IPS-18c (cell line): ENCODE data around the gene KCNH2.
A peak's percentile ranks its signal among the peaks of the same experiment; 100 is the strongest.

Source experiments
- H3K4me3 ChIP-seq: 2 replicates; pipeline ENCODE4 v1.7.0; 2013; ENCODE audit warnings: low read depth, mild to moderate bottlenecking, low read length, moderate library complexity; ENCODE audit not compliant: insufficient read depth
- H3K9me3 ChIP-seq: one replicate; pipeline ENCODE4 v1.6.1; 2013; ENCODE audit warnings: mild to moderate bottlenecking, low read length, moderate library complexity; ENCODE audit not compliant: control insufficient read depth, insufficient read depth

Gene KCNH2

DNA sequence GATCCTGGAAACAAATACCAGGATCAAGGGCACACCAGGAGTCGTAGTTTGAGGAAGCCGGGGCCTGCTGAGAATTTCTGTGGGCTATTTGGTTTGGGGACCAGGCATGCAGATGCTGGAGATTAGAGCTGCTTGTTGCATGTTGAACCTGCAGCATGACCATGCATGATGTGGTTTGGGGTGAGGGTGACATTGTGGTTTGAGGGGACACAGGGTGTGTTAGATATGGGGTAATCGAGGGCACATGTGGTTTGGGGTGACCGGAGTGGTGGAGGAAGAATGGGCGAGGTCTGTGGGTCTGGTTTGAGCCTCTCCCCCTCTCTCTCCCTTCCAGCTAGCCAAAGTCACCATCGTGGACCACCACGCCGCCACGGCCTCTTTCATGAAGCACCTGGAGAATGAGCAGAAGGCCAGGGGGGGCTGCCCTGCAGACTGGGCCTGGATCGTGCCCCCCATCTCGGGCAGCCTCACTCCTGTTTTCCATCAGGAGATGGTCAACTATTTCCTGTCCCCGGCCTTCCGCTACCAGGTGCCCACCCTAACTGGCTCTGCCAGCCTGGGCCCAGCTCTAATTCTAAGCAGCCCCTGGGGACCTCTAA lies 22.9 kb upstream of the KCNH2 start:
- no peak overlapping the region for H3K4me3 ChIP-seq

DNA sequence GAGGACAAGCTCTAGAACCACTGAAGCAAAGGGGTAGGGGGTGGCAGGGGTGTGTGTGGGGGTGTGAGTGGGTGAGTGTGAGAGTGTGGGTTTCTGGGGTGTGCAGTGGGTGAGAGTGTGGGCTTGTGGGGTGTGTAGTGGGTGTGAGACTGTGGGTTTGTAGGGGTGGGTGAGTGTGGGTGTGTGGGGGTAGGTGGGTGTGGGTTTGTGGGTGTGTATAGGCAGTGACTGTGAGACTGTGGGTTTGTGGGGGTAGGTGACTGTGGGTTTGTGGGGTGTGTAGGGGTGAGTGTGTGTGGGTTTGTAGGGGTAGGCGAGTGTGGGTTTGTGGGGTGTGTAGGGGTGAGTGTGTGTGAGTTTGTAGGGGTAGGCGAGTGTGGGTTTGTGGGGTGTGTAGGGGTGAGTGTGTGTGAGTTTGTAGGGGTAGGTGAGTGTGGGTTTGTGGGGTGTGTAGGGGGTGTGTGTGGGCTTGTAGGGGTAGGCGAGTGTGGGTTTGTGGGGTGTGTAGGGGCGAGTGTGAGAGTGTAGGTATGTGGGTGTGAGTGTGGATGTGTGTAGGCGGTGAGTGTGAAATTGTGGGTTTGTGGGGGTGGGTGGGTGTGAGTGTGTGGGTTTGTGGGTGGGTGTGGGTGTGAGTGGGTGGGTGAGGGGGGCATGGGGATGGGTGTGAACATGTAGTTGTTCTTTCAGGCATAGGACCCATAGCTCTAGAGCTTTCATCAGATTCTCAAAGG lies 21.5 kb upstream of the KCNH2 start:
- Histone ChIP-seq H3K4me3 (no peak overlapping the region), H3K9me3 (no peaks in the 10 kb centered on the region)

More for the DNA sequence above, 22.9 kb upstream of the KCNH2 start:
- no peaks in the 10 kb centered on the region for H3K9me3 ChIP-seq

DNA sequence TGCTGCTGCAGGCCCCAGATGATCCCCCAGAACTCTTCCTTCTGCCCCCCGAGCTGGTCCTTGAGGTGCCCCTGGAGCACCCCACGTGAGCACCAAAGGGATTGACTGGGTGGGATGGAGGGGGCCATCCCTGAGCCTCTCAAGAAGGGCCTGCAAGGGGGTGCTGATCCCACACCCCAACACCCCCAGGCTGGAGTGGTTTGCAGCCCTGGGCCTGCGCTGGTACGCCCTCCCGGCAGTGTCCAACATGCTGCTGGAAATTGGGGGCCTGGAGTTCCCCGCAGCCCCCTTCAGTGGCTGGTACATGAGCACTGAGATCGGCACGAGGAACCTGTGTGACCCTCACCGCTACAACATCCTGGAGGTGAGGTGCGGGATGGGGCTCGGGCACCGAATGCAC lies 20.9 kb upstream of the KCNH2 start:
- Histone ChIP-seq H3K9me3 (no peaks in the 10 kb centered on the region), H3K4me3 (no peak overlapping the region)

DNA sequence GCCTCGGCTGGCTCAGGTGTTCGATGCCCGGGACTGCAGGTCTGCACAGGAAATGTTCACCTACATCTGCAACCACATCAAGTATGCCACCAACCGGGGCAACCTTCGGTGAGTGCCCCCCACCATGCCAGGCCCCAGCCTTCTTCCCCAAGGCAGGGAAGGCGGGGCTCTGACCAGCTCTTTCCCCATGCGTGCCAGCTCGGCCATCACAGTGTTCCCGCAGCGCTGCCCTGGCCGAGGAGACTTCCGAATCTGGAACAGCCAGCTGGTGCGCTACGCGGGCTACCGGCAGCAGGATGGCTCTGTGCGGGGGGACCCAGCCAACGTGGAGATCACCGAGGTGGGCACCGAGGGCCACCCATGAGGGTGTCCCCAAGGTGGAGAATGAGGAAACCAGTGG lies 20.2 kb upstream of the KCNH2 start:
- Histone ChIP-seq H3K4me3 (no peak overlapping the region), H3K9me3 (no peaks in the 10 kb centered on the region)

DNA sequence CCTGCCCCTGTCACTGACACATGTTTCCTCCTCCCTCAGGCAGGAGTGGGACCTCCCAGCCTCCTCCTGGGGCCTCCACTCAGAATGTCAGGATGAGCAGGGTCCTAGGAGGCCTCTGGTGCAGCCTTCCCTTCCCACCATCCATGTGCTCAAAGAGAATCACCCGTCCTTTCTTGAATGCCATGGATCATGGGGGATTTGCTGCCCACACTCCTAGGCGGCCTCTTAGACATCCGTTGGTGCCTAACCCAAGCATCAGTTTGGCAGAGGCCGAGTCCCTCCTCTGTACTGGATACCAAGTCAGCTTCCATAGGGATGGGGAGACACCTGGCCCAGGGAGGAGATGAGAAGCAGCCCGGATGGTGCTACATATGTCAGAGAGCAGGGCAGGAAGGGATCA lies 19.7 kb upstream of the KCNH2 start:
- no peaks in the 10 kb centered on the region for H3K9me3 ChIP-seq
- H3K4me3 ChIP-seq, result no peak overlapping the region

DNA sequence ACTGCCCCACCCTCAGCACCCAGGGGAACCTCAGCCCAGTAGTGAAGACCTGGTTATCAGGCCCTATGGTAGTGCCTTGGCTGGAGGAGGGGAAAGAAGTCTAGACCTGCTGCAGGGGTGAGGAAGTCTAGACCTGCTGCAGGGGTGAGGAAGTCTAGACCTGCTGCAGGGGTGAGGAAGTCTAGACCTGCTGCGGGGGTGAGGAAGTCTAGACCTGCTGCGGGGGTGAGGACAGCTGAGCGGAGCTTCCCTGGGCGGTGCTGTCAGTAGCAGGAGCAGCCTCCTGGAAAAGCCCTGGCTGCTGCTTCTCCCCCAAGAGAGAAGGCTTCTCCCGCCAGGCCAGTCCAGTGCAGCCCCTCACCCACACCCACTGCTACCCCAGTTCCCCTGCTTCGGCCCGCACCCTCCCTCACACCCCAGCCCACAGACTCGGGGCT lies 19.0 kb upstream of the KCNH2 start:
- Histone ChIP-seq H3K9me3 (no peaks in the 10 kb centered on the region), H3K4me3 (no peak overlapping the region)

DNA sequence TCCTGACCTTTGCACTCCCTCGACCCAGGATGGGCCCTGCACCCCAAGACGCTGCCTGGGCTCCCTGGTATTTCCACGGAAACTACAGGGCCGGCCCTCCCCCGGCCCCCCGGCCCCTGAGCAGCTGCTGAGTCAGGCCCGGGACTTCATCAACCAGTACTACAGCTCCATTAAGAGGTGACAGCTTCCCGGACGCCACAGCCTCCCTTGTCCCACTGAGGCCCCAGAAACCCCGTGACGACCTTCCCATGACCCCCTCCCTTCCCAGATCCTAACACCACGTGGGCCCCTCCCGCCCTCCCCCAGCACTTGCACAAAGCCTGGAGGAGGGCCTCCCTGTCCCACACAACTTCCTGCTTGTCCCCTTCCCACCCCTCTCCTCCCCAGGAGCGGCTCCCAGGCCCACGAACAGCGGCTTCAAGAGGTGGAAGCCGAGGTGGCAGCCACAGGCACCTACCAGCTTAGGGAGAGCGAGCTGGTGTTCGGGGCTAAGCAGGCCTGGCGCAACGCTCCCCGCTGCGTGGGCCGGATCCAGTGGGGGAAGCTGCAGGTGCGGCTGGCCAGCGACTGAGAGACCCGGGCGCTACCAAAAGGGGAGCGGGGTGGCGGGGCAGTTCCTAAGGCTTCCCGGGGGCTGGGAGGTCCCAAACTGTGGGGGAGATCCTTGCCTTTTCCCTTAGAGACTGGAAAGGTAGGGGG lies 18.4 kb upstream of the KCNH2 start:
- no peak overlapping the region for H3K4me3 ChIP-seq
- H3K9me3 ChIP-seq, result no peaks in the 10 kb centered on the region

DNA sequence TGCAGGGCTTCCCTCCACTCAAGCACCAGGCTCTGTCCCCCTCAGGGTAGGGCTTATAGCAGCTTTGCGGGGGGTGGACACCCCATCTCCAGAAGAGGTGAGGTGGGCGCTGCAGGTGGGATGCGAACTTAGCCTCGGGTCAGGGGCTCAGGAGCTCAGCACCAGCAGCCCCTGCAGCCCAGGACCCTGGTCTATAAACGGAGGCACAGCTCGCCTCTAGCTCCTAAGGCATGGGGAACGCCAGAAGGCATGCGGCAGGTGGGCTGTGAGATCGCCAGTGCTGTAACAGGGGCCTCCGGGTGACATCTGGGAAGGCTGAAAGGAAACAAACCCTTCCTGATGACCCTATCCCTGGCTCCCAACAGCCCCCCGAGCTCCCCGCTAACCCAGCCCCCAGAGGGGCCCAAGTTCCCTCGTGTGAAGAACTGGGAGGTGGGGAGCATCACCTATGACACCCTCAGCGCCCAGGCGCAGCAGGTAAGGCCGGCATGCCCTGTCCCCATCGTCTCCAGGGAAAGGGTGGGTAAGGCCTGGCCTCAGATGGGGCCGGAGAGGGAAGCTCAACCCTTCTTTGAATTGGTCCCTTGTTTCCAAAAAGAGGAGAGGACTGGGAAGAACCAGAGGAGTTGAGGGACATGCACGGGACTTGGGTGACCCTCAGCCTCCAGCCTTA lies 16.9 kb upstream of the KCNH2 start:
- no peak overlapping the region for H3K4me3 ChIP-seq
- H3K9me3 ChIP-seq, result peaks cover 3% of the 10 kb centered on the region

DNA sequence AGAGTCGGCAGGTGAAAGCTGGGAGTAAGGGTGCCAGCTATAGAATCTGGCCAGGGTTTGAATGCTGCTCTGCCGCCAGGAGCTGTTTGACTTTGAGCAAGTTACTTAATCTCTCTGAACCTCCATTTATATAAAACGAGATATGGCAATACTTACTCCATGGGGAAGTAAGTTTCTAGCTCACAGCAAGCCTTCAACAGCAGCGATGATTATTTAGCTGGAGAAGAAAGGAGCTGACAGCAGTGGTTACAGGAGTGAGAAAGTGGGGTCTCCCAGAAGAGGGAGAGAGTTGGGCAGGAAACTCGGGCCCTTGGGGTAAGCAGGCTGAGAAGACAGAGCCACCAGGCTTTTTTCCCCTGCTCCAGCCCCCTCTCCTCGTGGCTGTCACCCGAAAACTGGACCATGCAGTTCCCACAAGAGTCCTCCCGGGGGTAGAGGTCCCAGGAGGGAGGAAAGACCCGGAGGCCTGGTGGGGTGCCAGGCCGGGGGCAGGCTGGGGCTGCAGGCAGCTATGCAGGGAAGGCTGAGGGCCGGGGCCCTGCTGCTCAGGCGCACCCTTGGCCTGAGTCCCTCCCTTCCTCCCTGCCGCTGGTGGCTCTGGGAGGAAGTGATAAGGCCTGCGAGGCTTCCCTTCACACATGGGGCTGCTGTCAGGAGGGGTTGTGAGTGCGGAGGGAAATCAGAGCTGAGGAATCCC lies 16.2 kb upstream of the KCNH2 start:
- Histone ChIP-seq H3K4me3 (no peak overlapping the region), H3K9me3 (peaks cover 5% of the 10 kb centered on the region)

DNA sequence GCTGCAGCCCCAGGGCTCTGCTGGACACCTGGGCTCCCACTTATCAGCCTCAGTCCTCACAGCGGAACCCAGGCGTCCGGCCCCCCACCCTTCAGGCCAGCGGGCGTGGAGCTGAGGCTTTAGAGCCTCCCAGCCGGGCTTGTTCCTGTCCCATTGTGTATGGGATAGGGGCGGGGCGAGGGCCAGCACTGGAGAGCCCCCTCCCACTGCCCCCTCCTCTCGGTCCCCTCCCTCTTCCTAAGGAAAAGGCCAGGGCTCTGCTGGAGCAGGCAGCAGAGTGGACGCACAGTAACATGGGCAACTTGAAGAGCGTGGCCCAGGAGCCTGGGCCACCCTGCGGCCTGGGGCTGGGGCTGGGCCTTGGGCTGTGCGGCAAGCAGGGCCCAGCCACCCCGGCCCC lies 15.4 kb upstream of the KCNH2 start:
- H3K4me3 ChIP-seq, result no peak overlapping the region
- H3K9me3 ChIP-seq, result peaks cover 5% of the 10 kb centered on the region

DNA sequence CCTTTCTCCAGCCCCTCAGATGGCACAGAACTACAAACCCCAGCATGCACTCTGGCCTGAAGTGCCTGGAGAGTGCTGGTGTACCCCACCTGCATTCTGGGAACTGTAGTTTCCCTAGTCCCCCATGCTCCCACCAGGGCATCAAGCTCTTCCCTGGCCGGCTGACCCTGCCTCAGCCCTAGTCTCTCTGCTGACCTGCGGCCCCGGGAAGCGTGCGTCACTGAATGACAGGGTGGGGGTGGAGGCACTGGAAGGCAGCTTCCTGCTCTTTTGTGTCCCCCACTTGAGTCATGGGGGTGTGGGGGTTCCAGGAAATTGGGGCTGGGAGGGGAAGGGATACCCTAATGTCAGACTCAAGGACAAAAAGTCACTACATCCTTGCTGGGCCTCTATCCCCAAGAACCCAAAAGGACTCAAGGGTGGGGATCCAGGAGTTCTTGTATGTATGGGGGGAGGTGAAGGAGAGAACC lies 14.7 kb upstream of the KCNH2 start:
- H3K4me3 ChIP-seq, result no peak overlapping the region
- peaks cover 5% of the 10 kb centered on the region for H3K9me3 ChIP-seq

DNA sequence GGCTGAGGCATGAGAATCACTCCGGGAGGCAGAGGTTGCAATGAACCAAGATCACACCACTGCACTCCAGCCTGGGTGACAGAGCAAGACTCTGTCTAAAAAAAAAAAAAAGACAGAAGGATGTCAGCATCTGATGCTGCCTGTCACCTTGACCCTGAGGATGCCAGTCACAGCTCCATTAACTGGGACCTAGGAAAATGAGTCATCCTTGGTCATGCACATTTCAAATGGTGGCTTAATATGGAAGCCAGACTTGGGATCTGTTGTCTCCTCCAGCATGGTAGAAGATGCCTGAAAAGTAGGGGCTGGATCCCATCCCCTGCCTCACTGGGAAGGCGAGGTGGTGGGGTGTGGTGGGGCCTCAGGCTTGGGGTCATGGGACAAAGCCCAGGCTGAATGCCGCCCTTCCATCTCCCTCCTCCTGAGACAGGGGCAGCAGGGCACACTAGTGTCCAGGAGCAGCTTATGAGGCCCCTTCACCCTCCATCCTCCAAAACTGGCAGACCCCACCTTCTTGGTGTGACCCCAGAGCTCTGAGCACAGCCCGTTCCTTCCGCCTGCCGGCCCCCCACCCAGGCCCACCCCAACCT lies 14.0 kb upstream of the KCNH2 start:
- Histone ChIP-seq H3K4me3 (no peak overlapping the region), H3K9me3 (peaks cover 5% of the 10 kb centered on the region)

DNA sequence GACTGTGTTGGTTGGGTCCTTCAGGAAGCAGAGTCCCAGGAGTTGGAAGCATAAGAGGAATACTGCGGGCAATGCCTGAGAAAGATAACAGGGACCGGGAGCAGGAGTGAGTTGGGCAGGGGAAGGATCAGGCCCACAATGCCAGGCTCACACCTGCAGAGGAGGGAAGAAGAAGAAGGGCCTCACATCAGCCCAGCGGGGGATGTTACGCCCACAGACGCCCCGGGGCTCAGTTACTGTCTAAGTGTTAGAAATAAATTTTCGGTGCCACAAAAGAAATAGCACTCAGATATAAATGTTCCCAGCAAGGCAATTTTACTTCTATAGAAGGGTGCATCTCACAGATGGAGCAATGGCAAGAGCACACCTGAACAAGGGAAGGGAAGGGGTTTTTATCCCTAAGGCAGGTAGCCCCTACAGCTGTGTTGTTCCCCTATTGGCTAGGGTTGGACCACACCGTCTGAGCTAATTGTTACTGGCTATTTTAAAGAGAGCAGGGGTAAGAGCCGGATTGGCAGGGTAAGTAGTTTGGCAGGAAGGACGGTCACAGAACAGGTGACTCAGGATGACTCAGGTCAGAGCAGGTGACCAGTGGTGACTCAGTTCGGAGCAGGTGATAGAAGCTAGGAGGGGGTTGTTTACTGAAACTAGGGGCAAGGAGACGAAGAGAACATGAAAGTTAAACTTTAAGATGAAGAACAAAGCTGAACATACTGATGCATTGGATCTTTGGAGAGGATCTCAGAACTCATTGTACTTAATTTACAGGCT lies 12.5 kb upstream of the KCNH2 start, which contains the start of gene NOS3:
NOS3 (plus strand) TSS at position 602 of the 771 bp plus-strand sequence. CDS start 2,787 bp downstream, outside the sequence.
- Histone ChIP-seq H3K4me3 (no peak within 1 kb of the TSS), H3K9me3 (peaks cover 5% of the 10 kb centered on the region)

DNA sequence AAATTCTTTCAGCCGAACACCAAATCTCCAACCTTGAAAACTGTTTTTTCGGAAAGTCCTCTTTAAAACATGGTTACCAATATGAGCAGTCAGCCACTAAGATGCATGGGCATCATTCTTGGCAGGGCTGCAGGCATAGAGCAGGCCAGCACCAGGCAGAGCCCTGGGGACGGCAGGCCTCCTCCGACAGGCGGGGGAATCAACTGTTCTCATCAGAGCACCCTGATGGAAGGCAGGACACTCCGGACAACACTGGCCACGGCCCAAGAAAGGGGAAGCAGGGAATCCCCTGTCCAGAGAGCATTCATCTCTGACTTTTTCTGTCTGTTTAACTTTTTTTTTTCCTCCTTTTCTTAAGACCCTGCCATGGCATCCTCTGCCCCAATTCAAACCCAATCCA lies 11.3 kb upstream of the KCNH2 start:
- Histone ChIP-seq H3K9me3 (peaks cover 5% of the 10 kb centered on the region), H3K4me3 (no peak overlapping the region)

DNA sequence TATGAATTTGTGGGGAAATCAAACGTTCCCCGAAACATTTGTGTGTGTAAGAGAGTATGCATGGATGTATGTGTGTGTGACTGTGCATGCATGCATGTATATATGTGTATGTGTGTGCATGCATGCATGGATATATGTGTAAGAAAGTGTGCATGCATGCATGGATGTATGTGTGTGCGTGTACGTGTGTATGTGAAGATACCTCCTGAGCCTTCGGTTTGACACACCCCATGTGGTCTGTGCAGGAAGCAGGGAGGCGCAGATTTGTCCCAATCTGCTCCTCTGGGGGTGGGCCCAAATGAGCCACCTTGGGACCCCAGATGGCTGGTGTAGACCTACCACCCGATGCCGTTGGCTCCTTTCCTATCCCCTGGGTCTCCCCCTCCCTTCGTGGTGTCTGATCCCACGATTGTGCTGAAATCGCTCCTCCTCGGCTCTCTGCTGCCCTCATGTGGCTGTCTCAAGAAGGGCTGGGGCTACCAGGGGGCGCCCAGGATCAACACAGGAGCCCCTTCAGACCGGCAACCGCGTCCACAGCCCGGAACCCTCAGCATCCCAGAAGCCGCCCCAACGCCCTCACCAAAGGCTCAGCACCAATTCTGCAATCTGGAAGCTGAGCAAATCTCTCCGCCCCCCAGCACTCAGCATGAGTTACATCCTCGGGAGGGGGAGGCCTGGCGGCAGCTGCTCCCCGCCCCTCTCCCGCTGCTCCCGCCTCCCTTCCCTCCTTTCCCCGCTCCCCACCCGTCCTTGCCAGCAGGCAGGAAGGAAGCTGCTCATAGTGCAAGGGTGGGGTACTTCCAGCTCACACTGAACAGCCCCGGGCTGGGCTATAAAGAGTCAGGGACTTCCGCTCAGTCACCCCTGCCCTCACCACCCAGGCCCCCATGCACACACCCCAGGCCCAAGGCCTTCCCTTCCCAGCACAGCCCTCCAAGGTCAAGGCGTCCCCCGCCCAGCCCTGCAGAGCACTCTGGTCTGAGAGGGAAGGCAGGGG lies 10.4 kb upstream of the KCNH2 start:
- peak overlapping the region; percentile 56 for H3K4me3 ChIP-seq
- H3K9me3 ChIP-seq, result peaks cover 5% of the 10 kb centered on the region
